ENCODE results near the gene SPANXA1. TPM values are rescaled to one million over a fixed set of nuclear protein-coding genes. Genes with fewer than 3 reads are reported as not detected.
"Not testable (repeated sequence)": the region's sequence is repeated elsewhere in the genome, so short reads cannot be mapped to it uniquely, and the experiment has no call there.

Gene SPANXA1, protein sequence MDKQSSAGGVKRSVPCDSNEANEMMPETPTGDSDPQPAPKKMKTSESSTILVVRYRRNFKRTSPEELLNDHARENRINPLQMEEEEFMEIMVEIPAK
- total RNA-seq: not detected

DNA sequence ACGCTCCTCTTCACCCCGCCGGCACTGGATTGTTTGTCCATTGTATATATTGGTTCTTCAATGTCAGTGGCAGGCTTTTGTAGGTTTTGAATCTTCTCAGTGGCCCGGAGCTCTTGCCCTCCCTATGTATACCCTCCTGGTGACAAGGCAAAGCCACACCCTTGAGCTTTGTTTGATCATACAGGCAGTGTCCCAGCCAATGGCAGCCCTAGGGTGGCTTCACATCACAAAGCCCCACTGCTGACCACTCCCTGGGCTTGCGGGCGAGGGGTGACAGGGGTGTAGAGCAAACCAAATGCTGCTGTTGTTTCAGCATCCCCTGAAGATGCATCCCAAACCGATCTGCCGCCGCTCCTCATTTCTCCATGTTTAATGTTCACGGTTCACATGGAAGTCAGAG lies at the start of gene SPANXA1:
TSS of gene SPANXA1 (minus strand) at position 101 of the 400 bp plus-strand sequence. CDS start at position 41, 60 bp downstream.
- H3K4me1 Mint-ChIP-seq (ENCODE audit: low read depth in 2 of 2); DNase-seq (ENCODE audit: low spot score); H3K27ac Mint-ChIP-seq; ATAC-seq; H3K36me3 Mint-ChIP-seq; H3K4me3 Mint-ChIP-seq; H3K9me3 Mint-ChIP-seq; H3K27me3 Mint-ChIP-seq: not testable (repeated sequence)

GRCh38 chrX:141632124-141632523 lies 47.6 kb upstream of the SPANXA1 start:
- no peak for DNase-seq (ENCODE audit: low spot score)
- H3K27ac Mint-ChIP-seq: no peak overlapping the region
- H3K9me3 Mint-ChIP-seq: peaks cover 7% of the 10 kb centered on the region
- H3K4me1 Mint-ChIP-seq (ENCODE audit: low read depth in 2 of 2): no peaks in the 10 kb centered on the region
- no peaks in the 10 kb centered on the region for H3K36me3 Mint-ChIP-seq
- peaks cover 0 to 7% of the 10 kb centered on the region in 2 donors for H3K27me3 Mint-ChIP-seq
- ATAC-seq: no peak
- no peak overlapping the region for H3K4me3 Mint-ChIP-seq

DNA sequence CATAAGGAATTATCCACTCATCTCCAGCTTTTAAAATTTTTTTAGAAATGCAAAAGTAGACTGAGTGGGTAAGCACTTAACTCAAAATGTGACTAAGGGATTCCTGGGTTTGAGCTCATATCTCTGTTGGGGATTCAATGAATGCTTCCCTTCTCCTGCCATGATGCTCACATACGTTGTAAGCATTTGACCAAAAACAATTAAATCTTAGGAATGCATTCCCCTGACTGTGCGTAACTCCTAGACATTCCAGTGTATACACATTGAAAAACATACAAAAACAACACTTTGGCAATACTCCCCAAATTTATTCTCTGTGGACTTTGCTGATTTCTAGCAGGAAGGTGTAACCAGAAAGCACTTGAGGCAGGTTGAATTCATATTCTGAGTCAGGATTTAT lies 34.8 kb upstream of the SPANXA1 start:
- H3K27me3 Mint-ChIP-seq: peaks cover 0 to 6% of the 10 kb centered on the region in 2 donors
- no peak for DNase-seq (ENCODE audit: low spot score)
- H3K9me3 Mint-ChIP-seq: peaks cover 4% of the 10 kb centered on the region
- H3K36me3 Mint-ChIP-seq: peaks cover 10% of the 10 kb centered on the region
- no peak overlapping the region for H3K4me3 Mint-ChIP-seq
- no peak overlapping the region for H3K27ac Mint-ChIP-seq
- no peak for ATAC-seq
- H3K4me1 Mint-ChIP-seq (ENCODE audit: low read depth in 2 of 2): no peaks in the 10 kb centered on the region

GRCh38 chrX:141609111-141609510 lies 24.6 kb upstream of the SPANXA1 start:
- DNase-seq (ENCODE audit: low spot score) (no peak), ATAC-seq (no peak)
- H3K4me3 Mint-ChIP-seq: no peak overlapping the region
- no peak overlapping the region for H3K27ac Mint-ChIP-seq
- no peaks in the 10 kb centered on the region for H3K27me3 Mint-ChIP-seq
- no peaks in the 10 kb centered on the region for H3K36me3 Mint-ChIP-seq
- no peaks in the 10 kb centered on the region for H3K4me1 Mint-ChIP-seq (ENCODE audit: low read depth in 2 of 2)
- H3K9me3 Mint-ChIP-seq: no peaks in the 10 kb centered on the region

GRCh38 chrX:141589408-141589807 lies 4.9 kb upstream of the SPANXA1 start, which contains the start of gene SPANXA2:
TSS of gene SPANXA2 (plus strand) at chrX:141589708. CDS start at chrX:141589768, 60 bp downstream.
- not testable (repeated sequence) for ATAC-seq; H3K36me3 Mint-ChIP-seq; H3K4me3 Mint-ChIP-seq; H3K9me3 Mint-ChIP-seq; H3K27me3 Mint-ChIP-seq; H3K27ac Mint-ChIP-seq; DNase-seq (ENCODE audit: low spot score); H3K4me1 Mint-ChIP-seq (ENCODE audit: low read depth in 2 of 2)

- not testable (repeated sequence) for H3K9me3 Mint-ChIP-seq; DNase-seq (ENCODE audit: low spot score); H3K27ac Mint-ChIP-seq; H3K4me3 Mint-ChIP-seq; ATAC-seq; H3K36me3 Mint-ChIP-seq; H3K27me3 Mint-ChIP-seq; H3K4me1 Mint-ChIP-seq (ENCODE audit: low read depth in 2 of 2)
Measured at GRCh38 chrX:141542551-141542950, 42.0 kb downstream of the SPANXA1 start.

Other genes starting within 250 kb of the SPANXA1 start
- gene SPANXA2, start 5.0 kb upstream of the SPANXA1 start, total RNA-seq: not detected
- gene SPANXD, start 114.0 kb upstream of the SPANXA1 start, total RNA-seq: not detected

Measured in natural killer cell treated with Interleukin-12 subunit alpha and Interleukin-12 subunit beta and Interleukin-15 and Interleukin-18, amount 100 ng/mL, for 72 hours (primary cell).